Breast epithelium (tissue), 3 donors: Measurements from ENCODE around the gene VPS41.

Experiments
- POLR2A ChIP-seq: fragments of 450-650 bp; IDR thresholded peaks from one replicate; pipeline ENCODE4 v1.6.1; 2016; ENCODE audit warnings: antibody characterized with exemption, mild to moderate bottlenecking, moderate library complexity
- TF ChIP-seq, protein P1 (sequence below), 3 donors: fragments of 450-650 bp; IDR thresholded peaks; one replicate each; pipeline ENCODE4 v1.5.1; 2016 to 2017; ENCODE audit warnings: antibody characterized with exemption in 3 of 3, mild to moderate bottlenecking in 3 of 3, moderate library complexity in 3 of 3

DNA sequence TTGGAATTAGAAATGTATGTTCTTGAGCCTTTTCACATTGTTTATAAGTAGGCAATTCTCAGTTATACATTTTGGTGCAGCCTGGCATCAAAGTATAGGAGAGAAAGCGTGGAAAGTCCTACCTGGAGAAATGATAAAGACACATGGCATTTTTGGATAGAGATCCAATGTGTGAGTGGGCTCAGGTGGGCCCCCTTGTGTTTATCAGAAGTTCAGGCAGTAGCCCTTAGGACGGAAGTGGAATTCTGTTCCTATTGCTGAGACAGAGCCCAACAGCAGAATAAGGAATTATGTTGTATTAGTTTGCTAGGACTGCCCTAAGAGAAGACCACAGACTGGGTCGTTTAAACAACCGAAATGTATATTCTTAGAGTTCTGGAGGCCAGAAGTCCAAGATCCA lies 192.6 kb downstream of the VPS41 start:
- TF ChIP-seq, protein P1, sequence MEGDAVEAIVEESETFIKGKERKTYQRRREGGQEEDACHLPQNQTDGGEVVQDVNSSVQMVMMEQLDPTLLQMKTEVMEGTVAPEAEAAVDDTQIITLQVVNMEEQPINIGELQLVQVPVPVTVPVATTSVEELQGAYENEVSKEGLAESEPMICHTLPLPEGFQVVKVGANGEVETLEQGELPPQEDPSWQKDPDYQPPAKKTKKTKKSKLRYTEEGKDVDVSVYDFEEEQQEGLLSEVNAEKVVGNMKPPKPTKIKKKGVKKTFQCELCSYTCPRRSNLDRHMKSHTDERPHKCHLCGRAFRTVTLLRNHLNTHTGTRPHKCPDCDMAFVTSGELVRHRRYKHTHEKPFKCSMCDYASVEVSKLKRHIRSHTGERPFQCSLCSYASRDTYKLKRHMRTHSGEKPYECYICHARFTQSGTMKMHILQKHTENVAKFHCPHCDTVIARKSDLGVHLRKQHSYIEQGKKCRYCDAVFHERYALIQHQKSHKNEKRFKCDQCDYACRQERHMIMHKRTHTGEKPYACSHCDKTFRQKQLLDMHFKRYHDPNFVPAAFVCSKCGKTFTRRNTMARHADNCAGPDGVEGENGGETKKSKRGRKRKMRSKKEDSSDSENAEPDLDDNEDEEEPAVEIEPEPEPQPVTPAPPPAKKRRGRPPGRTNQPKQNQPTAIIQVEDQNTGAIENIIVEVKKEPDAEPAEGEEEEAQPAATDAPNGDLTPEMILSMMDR (IDR thresholded peaks at IDR 0.05), result no peak
- TF ChIP-seq POLR2A, result no peak
